Measurements from ENCODE around the gene ADAP2.

- no peak for TF ChIP-seq POLR2A (IDR thresholded peaks at IDR 0.05; ENCODE audit: low read depth, low read length)
- no peak for TF ChIP-seq POLR2AphosphoS5 (IDR thresholded peaks at IDR 0.05; ENCODE audit: low read depth, low read length)
- TF ChIP-seq TAF1 (IDR thresholded peaks at IDR 0.05; ENCODE audit: borderline replicate concordance, low read depth, low read length): no peak
Observed at GRCh38 chr17:30928584-30928983, 6.8 kb downstream of the ADAP2 start.
